HG02840 (cell line): ENCODE results near the gene TAOK1.
A peak's percentile ranks its signal among the peaks of the same experiment; 100 is the strongest.

Source experiments
- ATAC-seq: cut with Tn5 transposase; IDR thresholded peaks from one replicate; pipeline ENCODE4 v1.9.1; 2021; ENCODE audit warnings: mild to moderate bottlenecking, moderate library complexity, moderate number of reproducible peaks; ENCODE audit not compliant: unreplicated experiment, low FRiP score

Gene TAOK1

DNA sequence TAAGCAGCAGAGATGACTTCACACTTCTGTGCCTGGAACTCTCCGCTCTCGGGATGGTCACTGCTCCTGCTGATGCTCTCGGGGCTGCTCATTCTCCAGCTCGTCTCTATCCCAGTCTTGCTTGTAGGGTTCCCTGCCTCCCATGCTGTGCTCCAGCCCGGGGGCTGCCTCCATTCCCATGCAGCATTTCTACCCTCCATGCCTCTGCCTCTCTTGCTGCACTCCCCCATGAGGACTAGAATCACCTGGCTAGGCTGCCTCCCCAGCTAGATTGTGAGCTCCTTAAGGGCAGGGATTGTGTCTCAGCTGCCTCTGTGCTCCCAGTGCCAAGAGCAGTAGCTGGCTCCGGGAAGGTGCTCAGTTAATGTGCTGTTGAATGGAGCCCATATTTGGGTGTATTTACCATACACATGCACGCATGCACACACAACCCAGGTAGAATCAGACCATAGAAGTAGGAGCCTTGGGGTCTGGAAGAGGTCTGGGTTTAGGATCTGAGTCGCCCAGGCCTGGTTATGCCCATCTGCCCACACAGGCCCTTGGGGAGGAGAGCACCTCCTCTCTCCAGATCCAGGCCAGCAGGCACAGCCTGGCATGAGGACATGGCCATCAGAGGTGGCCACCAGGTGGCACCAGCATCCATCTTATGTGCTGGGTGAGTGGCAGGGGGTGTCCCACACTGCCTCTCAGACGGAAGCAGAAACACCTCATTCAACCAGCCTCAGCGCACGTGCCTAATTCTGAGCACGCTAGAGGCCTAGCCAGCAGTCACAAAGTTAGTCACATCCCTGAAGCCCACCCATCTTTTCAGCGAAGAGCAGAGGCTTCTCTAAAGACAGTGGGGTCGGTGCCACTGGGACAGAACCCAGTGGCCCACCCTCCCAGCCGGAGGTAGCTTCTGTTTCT lies 190.0 kb downstream of the TAOK1 start:
- ATAC-seq: no peak

DNA sequence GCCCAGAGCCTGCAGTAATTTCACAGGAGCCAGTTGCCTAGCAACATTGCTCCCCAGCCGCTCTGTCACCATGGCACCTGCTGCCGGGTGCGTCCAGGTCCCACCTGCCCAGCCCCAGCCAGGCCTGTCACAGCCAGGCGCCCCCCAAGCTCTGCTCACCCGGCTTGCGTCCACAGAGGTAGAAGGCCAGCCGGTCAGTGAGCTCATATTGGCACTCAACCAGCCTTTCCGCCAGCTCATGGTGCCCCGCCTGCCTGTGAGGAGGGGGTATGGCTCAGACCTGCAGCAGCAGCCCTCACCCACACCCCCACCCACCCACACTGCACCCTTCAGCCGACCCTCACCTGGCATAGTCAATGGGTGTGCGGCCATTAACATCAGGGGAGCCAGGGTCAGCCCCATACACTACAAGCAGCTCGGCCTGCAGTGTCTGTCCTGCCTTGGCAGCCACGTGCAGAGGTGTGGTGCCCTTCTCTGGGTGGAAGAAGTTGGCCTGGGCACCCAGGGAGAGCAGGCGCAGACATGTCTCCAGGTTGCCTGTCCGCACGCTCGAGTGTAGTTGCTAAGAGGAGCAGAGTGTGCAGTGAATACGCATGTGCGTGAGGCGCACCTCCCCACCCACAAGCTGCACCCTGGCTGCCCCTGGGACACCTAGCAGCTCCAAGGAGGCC lies 191.6 kb downstream of the TAOK1 start:
- no peak for ATAC-seq

GRCh38 chr17:29582254-29582765 lies 192.1 kb downstream of the TAOK1 start:
- ATAC-seq: no peak

DNA sequence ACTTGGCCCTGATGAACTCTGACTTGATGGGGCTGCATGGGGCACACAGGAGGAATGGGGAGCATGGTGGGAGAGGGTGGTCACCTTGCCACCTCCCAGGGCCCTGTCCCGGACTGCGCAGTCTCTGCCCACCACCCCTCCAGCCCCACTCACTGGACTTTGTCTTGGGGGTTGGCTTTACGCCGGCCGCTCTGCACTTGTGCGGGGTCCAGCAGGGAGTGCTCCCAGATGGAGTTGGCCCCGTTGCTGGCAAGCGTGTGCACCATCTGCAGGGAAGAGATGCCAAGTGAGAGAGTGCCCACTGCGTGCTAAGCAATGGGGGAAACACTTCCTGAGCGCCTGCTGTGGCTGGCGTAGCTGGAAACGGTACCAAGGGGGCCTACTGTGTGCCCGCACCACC lies 192.6 kb downstream of the TAOK1 start:
- no peak for ATAC-seq

- no peak for ATAC-seq
Observed at GRCh38 chr17:29583324-29584248, 193.4 kb downstream of the TAOK1 start.

DNA sequence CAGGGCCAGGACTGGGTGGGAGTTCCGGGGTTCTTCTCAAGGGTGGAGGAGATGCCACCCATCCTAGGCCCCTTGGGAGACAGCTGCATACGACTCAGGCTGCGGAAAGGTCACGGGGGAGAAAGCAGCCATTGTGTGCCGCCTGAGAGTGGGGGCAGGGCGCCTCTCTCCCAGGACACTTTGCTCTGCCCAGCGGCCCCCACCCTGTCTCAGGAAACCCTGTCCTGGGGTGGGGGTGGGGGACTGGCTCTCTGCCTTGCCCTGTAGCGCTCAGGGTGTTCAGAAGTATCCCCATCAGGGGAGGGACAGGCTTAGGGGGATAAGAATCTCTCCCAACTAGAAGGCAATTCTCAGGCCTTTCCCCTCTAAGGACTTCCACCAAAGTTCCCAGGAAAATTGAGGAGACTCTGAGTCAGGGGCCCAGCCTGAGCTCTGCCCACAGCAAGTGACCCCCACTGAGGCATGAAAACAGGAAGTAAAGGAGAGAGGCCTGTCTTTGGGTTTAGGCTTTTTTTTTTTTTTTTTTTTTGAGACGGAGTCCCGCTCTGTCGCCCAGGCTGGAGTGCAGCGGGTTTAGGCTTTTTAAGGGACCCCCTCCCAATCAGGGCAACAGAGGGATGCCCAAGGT lies 194.4 kb downstream of the TAOK1 start:
- ATAC-seq: no peak

DNA sequence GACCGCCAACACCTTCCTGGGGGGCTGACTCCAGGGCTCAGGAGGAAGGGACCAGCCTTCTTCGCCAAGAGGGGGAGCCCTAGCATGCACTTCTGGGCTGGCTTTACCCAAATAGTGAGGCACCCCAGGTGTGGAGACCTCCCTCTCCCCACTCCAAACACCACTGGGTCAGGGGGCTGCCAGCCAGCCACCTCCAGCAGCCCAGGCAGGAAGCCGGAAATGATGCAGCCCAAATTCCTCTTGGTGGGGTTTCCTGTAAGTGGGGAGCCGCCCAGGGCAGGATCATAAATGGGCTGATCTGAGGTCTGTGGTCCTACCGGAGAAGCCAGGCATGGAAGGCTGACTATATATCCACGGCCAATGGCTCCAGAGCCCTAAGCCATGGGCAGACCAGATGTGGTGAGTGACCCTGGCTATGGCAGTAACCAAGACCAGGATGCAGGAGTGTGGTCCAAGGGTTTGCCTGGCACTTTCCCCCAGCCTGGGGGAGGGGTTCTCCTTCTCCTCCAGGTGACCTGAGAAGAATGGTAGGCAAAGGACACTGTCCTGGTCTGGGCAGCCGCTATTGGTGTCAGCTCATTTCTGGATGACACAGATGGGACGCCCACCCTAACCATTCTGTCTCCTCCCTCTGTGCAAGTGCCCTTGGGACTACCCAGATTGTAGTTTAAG lies 195.1 kb downstream of the TAOK1 start:
- no peak for ATAC-seq

DNA sequence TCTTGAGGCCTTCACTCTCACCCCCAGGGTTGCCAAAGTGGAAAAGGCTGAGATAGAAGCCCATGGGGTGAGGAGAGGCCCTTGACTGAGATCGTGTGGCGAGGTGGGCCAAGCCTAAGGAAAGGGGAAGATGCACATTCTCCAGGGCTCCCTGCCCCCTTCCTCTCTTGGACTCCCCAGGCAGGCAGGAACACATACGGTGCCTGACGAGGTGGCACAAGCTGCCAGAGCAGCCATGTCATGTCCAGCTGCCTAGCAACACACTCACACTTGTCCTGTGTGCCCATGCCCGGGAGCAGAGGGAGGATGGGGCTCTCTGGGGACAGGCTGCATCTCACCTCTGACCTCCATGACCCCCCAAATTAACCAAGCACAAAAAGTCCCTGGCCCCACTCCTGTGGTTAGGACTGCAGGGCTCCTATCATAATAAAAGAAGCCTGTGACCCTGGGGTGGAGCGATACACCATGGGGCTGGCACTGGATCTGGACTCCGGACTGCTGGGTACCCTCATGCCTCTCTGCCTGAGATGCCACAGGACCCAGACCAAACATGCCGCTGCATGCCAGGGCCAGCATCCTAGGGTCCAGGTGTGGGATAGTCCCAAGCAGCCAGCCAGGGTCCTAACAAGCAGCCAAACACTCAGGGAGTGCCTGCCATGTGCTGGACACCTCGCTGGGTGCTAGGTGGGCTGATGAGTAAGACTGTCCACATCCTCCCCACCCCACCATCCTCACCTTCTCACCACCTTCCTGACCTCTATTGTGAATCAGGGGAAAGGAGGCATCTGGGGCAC lies 196.7 kb downstream of the TAOK1 start:
- ATAC-seq: no peak

GRCh38 chr17:29587591-29587990 lies 197.4 kb downstream of the TAOK1 start:
- ATAC-seq: no peak

DNA sequence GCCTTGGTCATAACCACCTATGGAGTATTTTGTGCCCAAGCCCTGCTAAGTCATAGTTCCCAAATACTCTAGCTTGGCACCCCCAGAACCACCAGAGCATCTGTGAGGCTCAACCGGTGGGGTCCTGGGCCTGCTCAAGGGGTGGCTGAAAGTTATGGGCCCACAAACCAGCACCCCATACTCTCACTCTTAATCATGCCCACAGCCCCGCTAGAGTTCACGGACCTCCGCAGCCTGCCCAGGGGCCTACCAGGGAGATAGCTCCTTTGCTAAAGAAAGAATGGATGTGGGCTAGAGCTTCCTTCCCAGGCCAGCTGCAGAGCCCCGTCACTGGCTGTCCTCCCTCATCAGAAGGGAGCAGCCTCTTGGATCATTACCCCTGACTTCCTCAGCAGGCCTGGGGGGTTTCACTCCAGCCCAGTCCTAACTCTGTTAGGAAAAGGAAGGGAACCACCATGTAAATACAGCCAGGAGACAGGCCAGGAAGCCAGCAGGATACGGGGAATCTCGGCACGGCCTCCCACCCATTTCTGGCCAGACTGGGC lies 197.9 kb downstream of the TAOK1 start:
- no peak for ATAC-seq

DNA sequence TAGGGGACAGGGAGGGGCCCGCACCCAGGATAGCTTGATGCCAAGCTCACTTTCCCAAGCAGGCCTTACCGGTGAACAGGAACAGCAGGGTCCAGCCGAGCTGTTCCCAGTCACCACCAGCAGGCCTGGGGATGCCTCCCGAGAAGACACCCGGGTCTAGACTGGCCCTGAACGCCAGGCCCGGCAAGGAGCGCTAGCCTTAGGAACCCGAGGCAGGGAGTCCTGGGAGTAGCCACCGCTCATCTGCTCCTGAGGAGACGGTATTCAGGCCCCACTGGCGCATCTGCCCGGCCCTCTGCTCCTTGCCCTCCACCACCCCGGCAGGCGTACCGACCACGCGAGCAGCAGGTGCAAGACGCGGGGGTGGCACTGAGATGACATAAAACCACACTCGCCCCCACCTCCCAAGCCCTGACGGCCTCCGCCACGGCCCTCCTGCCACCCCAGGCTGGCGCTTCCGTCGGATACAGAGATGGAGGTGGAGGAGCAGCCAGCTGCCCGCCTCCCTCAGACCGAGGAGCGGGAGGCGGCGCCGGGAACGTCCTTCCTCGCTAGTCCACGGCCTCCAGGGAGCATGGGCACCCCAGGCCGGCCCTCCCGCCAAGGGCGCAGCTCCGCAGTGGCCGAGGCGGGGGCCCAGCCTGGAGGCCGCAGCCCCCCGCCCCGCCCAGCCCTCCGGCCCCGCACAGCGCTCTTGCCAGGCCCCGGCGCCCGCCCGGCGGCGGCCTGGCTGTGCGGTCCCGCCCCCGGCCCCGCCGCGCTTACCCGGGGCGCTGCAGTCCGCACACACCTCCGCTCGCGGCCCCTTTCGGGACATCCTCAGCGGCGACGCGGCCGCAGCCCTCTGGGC lies 198.6 kb downstream of the TAOK1 start:
- peak; percentile 22 for ATAC-seq

GRCh38 chr17:29589524-29590410 lies 199.6 kb downstream of the TAOK1 start, which contains the start of gene GIT1:
TSS of gene GIT1 (minus strand) at chr17:29589648. CDS start at chr17:29589378, 270 bp downstream.
- ATAC-seq: peak; percentile 50

DNA sequence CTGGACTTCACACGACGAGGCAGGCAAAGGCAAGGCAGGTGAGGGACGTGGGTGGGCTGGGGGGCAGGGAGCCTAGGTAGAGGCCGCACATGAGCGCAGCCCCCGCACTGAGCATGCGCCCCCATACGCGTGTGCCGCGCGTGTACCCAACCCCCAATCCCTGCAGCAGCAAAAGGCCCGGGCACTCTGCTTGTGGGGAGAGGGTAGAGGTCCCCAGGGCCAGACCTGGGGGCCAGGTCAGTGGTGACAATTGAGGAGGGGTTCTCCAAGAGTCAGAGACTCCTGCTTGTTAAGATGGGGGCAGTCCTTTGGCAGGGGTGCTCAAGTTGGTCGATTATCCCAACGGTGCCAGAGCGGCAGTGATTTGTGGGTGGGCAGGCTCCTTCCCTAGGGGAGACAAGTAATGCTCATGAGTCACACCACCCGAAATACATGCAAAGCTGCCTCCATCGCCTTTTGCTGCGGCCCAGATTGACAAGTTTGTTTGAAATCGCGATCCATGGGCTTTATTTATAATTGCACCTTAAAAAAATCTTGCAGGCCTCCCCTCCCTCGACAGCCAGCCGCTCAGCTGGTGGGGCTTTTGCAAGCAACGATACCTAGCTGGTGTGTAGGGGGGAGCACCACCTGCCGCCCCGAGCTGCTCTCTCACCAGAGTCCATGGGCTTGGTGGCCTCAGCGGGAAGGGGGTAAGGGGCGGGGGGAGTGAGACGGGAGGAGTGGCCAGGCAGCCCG lies 200.4 kb downstream of the TAOK1 start:
- no peak for ATAC-seq

DNA sequence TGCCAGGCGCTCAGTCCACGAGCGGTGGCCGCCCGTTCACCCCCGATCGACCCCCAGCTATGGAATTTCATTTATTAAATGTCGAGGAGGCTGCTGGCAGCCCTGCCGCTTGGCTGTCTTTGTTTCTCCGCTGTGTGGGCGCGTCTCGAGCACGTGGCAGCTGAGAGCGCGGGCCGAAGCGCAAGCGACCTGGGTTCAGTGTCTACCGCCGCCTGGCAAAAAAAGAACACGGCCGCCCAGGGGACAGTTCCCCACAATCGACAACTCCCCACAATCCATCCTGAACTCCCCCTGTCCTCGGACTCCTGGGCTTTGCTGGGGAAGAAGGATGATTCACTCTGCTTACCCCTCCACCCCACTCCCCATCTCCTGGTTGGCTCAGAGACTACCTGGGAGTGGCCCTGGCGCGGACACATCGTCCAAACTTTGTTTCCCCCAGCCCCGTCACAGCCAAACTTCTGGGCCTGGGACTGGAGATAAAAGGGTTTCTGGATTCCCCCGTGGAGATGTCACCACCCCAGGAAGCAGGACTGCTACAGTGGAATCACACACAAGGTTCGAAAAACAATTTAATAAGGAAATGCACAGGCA lies 201.1 kb downstream of the TAOK1 start:
- no peak for ATAC-seq
